Liver (tissue), 3 donors: ENCODE results near the gene CAP2.

ENCODE experiments used
- ATF3 ChIP-seq: IDR thresholded peaks from 2 replicates; pipeline ENCODE4 v1.6.1; 2016; ENCODE audit warnings: antibody characterized with exemption
- CTCF ChIP-seq: fragments of 150-350 bp; IDR thresholded peaks from 2 replicates; pipeline ENCODE4 v1.5.1; 2017; ENCODE audit warnings: improper control_type of control experiment, low read depth, low read length; ENCODE audit not compliant: missing input control
- FOXA1 ChIP-seq: IDR thresholded peaks from 2 replicates; pipeline ENCODE4 v1.6.1; 2016; ENCODE audit warnings: antibody characterized with exemption
- GABPA ChIP-seq, 2 donors: IDR thresholded peaks in 1 of 2; conservative IDR thresholded peaks in 1 of 2; 2 replicates each; pipeline ENCODE4 v1.6.1; 2016; ENCODE audit warnings: antibody characterized with exemption in 2 of 2, mild to moderate bottlenecking in 1 of 2, moderate library complexity in 1 of 2
- HNF4G ChIP-seq: IDR thresholded peaks from 2 replicates; pipeline ENCODE4 v1.6.1; 2016; ENCODE audit warnings: antibody characterized with exemption
- JUND ChIP-seq, 2 donors: IDR thresholded peaks; 2 replicates each; pipeline ENCODE4 v1.6.1; 2016; ENCODE audit warnings: antibody characterized with exemption in 2 of 2
- MAX ChIP-seq: IDR thresholded peaks from 2 replicates; pipeline ENCODE4 v1.6.1; 2016; ENCODE audit warnings: antibody characterized with exemption
- NR2F2 ChIP-seq: IDR thresholded peaks from 2 replicates; pipeline ENCODE4 v1.6.1; 2016; ENCODE audit warnings: antibody characterized with exemption
- RAD21 ChIP-seq, 2 donors: IDR thresholded peaks; 2 replicates each; pipeline ENCODE4 v1.6.1; 2016; ENCODE audit warnings: antibody characterized with exemption in 2 of 2, mild to moderate bottlenecking in 2 of 2
- SP1 ChIP-seq: IDR thresholded peaks from 2 replicates; pipeline ENCODE4 v1.6.1; 2018; ENCODE audit warnings: antibody characterized with exemption, mild to moderate bottlenecking
- TAF1 ChIP-seq: conservative IDR thresholded peaks from 2 replicates; pipeline ENCODE4 v1.6.1; 2016; ENCODE audit warnings: antibody characterized with exemption, mild to moderate bottlenecking
- YY1 ChIP-seq: IDR thresholded peaks from 2 replicates; pipeline ENCODE4 v1.6.1; 2016; ENCODE audit warnings: antibody characterized with exemption, mild to moderate bottlenecking
- TF ChIP-seq, protein P1 (sequence below): IDR thresholded peaks from 2 replicates; pipeline ENCODE4 v1.6.1; 2016; ENCODE audit warnings: antibody characterized with exemption, mild to moderate bottlenecking
- TF ChIP-seq, protein P2 (sequence below): IDR thresholded peaks from 2 replicates; pipeline ENCODE4 v1.6.1; 2016; ENCODE audit warnings: antibody characterized with exemption
- donor health status: healthy.
- donor health status: healthy.

GRCh38 chr6:17551383-17551958 lies 158.1 kb downstream of the CAP2 start:
- TF ChIP-seq MAX (no peak), CTCF (no peak), GABPA (IDR thresholded peaks at IDR 0.05 in 1 of 2, conservative IDR thresholded peaks at IDR 0.05 in 1 of 2) (no peak), RAD21 (IDR thresholded peaks at IDR 0.05) (no peak), ATF3 (no peak), TAF1 (no peak), NR2F2 (no peak), YY1 (no peak), JUND (IDR thresholded peaks at IDR 0.05) (no peak), SP1 (no peak), FOXA1 (no peak), HNF4G (no peak)
- TF ChIP-seq, protein P1, sequence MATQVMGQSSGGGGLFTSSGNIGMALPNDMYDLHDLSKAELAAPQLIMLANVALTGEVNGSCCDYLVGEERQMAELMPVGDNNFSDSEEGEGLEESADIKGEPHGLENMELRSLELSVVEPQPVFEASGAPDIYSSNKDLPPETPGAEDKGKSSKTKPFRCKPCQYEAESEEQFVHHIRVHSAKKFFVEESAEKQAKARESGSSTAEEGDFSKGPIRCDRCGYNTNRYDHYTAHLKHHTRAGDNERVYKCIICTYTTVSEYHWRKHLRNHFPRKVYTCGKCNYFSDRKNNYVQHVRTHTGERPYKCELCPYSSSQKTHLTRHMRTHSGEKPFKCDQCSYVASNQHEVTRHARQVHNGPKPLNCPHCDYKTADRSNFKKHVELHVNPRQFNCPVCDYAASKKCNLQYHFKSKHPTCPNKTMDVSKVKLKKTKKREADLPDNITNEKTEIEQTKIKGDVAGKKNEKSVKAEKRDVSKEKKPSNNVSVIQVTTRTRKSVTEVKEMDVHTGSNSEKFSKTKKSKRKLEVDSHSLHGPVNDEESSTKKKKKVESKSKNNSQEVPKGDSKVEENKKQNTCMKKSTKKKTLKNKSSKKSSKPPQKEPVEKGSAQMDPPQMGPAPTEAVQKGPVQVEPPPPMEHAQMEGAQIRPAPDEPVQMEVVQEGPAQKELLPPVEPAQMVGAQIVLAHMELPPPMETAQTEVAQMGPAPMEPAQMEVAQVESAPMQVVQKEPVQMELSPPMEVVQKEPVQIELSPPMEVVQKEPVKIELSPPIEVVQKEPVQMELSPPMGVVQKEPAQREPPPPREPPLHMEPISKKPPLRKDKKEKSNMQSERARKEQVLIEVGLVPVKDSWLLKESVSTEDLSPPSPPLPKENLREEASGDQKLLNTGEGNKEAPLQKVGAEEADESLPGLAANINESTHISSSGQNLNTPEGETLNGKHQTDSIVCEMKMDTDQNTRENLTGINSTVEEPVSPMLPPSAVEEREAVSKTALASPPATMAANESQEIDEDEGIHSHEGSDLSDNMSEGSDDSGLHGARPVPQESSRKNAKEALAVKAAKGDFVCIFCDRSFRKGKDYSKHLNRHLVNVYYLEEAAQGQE, result no peak
- TF ChIP-seq, protein P2, sequence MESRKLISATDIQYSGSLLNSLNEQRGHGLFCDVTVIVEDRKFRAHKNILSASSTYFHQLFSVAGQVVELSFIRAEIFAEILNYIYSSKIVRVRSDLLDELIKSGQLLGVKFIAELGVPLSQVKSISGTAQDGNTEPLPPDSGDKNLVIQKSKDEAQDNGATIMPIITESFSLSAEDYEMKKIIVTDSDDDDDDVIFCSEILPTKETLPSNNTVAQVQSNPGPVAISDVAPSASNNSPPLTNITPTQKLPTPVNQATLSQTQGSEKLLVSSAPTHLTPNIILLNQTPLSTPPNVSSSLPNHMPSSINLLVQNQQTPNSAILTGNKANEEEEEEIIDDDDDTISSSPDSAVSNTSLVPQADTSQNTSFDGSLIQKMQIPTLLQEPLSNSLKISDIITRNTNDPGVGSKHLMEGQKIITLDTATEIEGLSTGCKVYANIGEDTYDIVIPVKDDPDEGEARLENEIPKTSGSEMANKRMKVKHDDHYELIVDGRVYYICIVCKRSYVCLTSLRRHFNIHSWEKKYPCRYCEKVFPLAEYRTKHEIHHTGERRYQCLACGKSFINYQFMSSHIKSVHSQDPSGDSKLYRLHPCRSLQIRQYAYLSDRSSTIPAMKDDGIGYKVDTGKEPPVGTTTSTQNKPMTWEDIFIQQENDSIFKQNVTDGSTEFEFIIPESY, result no peak
